KOPT-K1 (cell line): ENCODE data around the gene APBA2.
"Not testable (repeated sequence)": the region's sequence is repeated elsewhere in the genome, so short reads cannot be mapped to it uniquely, and the experiment has no call there.

Experiments
- H3K27ac ChIP-seq: fragments of 200-600 bp; sonication (generic); 2 replicates; pipeline ENCODE4 v1.5.1; 2016; ENCODE audit warnings: antibody characterized with exemption, mild to moderate bottlenecking, low read depth, low read length; ENCODE audit not compliant: poor library complexity, severe bottlenecking
- H3K36me3 ChIP-seq: fragments of 200-600 bp; sonication (generic); 2 replicates; pipeline ENCODE4 v1.5.1; 2017; ENCODE audit warnings: antibody characterized with exemption, mild to moderate bottlenecking, low read length, moderate library complexity; ENCODE audit not compliant: insufficient read depth
- H3K9me3 ChIP-seq: fragments of 200-600 bp; sonication (generic); 2 replicates; pipeline ENCODE4 v1.5.1; 2017; ENCODE audit warnings: antibody characterized with exemption, low read length, mild to moderate bottlenecking; ENCODE audit not compliant: insufficient read depth, poor library complexity, severe bottlenecking

Gene APBA2

GRCh38 chr15:29032751-29033150 lies 147.0 kb downstream of the APBA2 start:
- peaks cover 6% of the 10 kb centered on the region for H3K9me3 ChIP-seq
- no peak overlapping the region for H3K27ac ChIP-seq
- H3K36me3 ChIP-seq = no peaks in the 10 kb centered on the region

- Histone ChIP-seq H3K9me3 (peaks cover 6% of the 10 kb centered on the region), H3K36me3 (no peaks in the 10 kb centered on the region)
These were observed 148.4 kb downstream of the APBA2 start for GRCh38 chr15:29034151-29034550.

GRCh38 chr15:29034593-29035335 lies 149.0 kb downstream of the APBA2 start:
- Histone ChIP-seq H3K36me3 (no peaks in the 10 kb centered on the region), H3K9me3 (peaks cover 6% of the 10 kb centered on the region), H3K27ac (no peak overlapping the region)

More at GRCh38 chr15:29034151-29034550, 148.4 kb downstream of the APBA2 start:
- no peak overlapping the region for H3K27ac ChIP-seq

GRCh38 chr15:29035336-29036285 lies 149.8 kb downstream of the APBA2 start:
- no peaks in the 10 kb centered on the region for H3K36me3 ChIP-seq
- no peak overlapping the region for H3K27ac ChIP-seq

GRCh38 chr15:29037997-29038705 lies 152.4 kb downstream of the APBA2 start:
- H3K27ac ChIP-seq = no peak overlapping the region
- H3K9me3 ChIP-seq = no peaks in the 10 kb centered on the region
- no peaks in the 10 kb centered on the region for H3K36me3 ChIP-seq

More at GRCh38 chr15:29035336-29036285, 149.8 kb downstream of the APBA2 start:
- H3K9me3 ChIP-seq = peaks cover 6% of the 10 kb centered on the region

GRCh38 chr15:29039466-29040369 lies 153.9 kb downstream of the APBA2 start:
- H3K27ac ChIP-seq = no peak overlapping the region
- no peaks in the 10 kb centered on the region for H3K9me3 ChIP-seq
- no peaks in the 10 kb centered on the region for H3K36me3 ChIP-seq

- H3K9me3 ChIP-seq = no peaks in the 10 kb centered on the region
- no peaks in the 10 kb centered on the region for H3K36me3 ChIP-seq
- no peak overlapping the region for H3K27ac ChIP-seq
These were observed 154.6 kb downstream of the APBA2 start for GRCh38 chr15:29040370-29040751.

GRCh38 chr15:29043736-29044502 lies 158.1 kb downstream of the APBA2 start:
- H3K27ac ChIP-seq = no peak overlapping the region
- no peaks in the 10 kb centered on the region for H3K36me3 ChIP-seq
- H3K9me3 ChIP-seq = no peaks in the 10 kb centered on the region

GRCh38 chr15:29044503-29044901 lies 158.7 kb downstream of the APBA2 start:
- Histone ChIP-seq H3K9me3 (peaks cover 4% of the 10 kb centered on the region), H3K27ac (no peak overlapping the region), H3K36me3 (no peaks in the 10 kb centered on the region)

GRCh38 chr15:29045161-29045560 lies 159.4 kb downstream of the APBA2 start:
- not testable (repeated sequence) for H3K27ac ChIP-seq, H3K36me3 ChIP-seq

GRCh38 chr15:29045717-29046116 lies 159.9 kb downstream of the APBA2 start:
- H3K27ac ChIP-seq = no peak overlapping the region

More at GRCh38 chr15:29045161-29045560, 159.4 kb downstream of the APBA2 start:
- H3K9me3 ChIP-seq = not testable (repeated sequence)

GRCh38 chr15:29046281-29046810 lies 160.6 kb downstream of the APBA2 start:
- no peak overlapping the region for H3K27ac ChIP-seq

More at GRCh38 chr15:29045717-29046116, 159.9 kb downstream of the APBA2 start:
- Histone ChIP-seq H3K36me3 (no peaks in the 10 kb centered on the region), H3K9me3 (peaks cover 10% of the 10 kb centered on the region)

GRCh38 chr15:29046977-29047376 lies 161.2 kb downstream of the APBA2 start:
- H3K9me3 ChIP-seq = peaks cover 10% of the 10 kb centered on the region

More at GRCh38 chr15:29046281-29046810, 160.6 kb downstream of the APBA2 start:
- Histone ChIP-seq H3K9me3 (peaks cover 10% of the 10 kb centered on the region), H3K36me3 (no peaks in the 10 kb centered on the region)

More at GRCh38 chr15:29046977-29047376, 161.2 kb downstream of the APBA2 start:
- Histone ChIP-seq H3K36me3 (no peaks in the 10 kb centered on the region), H3K27ac (no peak overlapping the region)
